CD4-positive, alpha-beta memory T cell (primary cell): ENCODE results near the gene NCK2. TPM values are rescaled to one million over a fixed set of nuclear protein-coding genes. Genes with fewer than 3 reads are reported as not detected.
A peak's percentile ranks its signal among the peaks of the same experiment; 100 is the strongest.

Experiments
- CTCF ChIA-PET: fragments of 350-600 bp; sonication (Branson Sonifier 250); formaldehyde crosslinking; loops from one replicate; lab custom pipeline; 2021; ENCODE audit warnings: inconsistent platforms; ENCODE audit not compliant: partially characterized antibody; lab: Charles Lee
- POLR2A ChIA-PET: fragments of 350-600 bp; sonication (Branson Sonifier 250); formaldehyde crosslinking; loops from one replicate; lab custom pipeline; 2021; ENCODE audit not compliant: partially characterized antibody; lab: Charles Lee
- DNase-seq, 5 donors: peaks; one replicate each; pipeline versions ENCODE4 v3.0.0 to v3.0.0-alpha.2; 2020 to 2022; ENCODE audit warnings: mixed read lengths in 1 of 5
- H3K27ac ChIP-seq: one replicate; pipeline ENCODE4 v1.7.0; 2013; ENCODE audit warnings: low read depth, low read length
- H3K27me3 ChIP-seq: 2 replicates; pipeline ENCODE4 v1.7.0; 2013; ENCODE audit warnings: mild to moderate bottlenecking, low read length, moderate library complexity; ENCODE audit not compliant: insufficient read depth
- H3K36me3 ChIP-seq: 2 replicates; pipeline ENCODE4 v1.7.0; 2013; ENCODE audit warnings: mild to moderate bottlenecking, low read length, moderate library complexity; ENCODE audit not compliant: insufficient read depth
- H3K4me1 ChIP-seq: 2 replicates; pipeline ENCODE4 v1.7.0; 2013; ENCODE audit warnings: mild to moderate bottlenecking, low read length, moderate library complexity; ENCODE audit not compliant: insufficient read depth
- H3K4me3 ChIP-seq, 2 donors: one replicate each; pipeline ENCODE4 v1.7.0; 2013; ENCODE audit warnings: low read length in 2 of 2, mild to moderate bottlenecking in 1 of 2
- H3K9me3 ChIP-seq, 2 donors: one replicate each; pipeline ENCODE4 v1.7.0; 2013; ENCODE audit warnings: low read length in 2 of 2, control low read depth in 1 of 2; ENCODE audit not compliant: control insufficient read depth in 1 of 2
- H3K27ac Mint-ChIP-seq, 7 donors: one replicate each; pipeline ENCODE4 v1.8.0; 2020 to 2021; ENCODE audit warnings: mixed read lengths in 7 of 7, mild to moderate bottlenecking in 6 of 7, inconsistent platforms in 3 of 7, moderate library complexity in 3 of 7
- H3K27me3 Mint-ChIP-seq, 2 donors: one replicate each; pipeline ENCODE4 v1.8.0; 2020 to 2021; ENCODE audit warnings: mixed read lengths in 2 of 2
- H3K36me3 Mint-ChIP-seq, 2 donors: one replicate each; pipeline ENCODE4 v1.8.0; 2020 to 2021; ENCODE audit warnings: mixed read lengths in 2 of 2, inconsistent platforms in 1 of 2, mild to moderate bottlenecking in 1 of 2
- H3K4me1 Mint-ChIP-seq, 4 donors: one replicate each; pipeline ENCODE4 v1.8.0; 2020 to 2021; ENCODE audit warnings: mixed read lengths in 4 of 4, mild to moderate bottlenecking in 1 of 4
- H3K4me3 Mint-ChIP-seq, 8 donors: one replicate each; pipeline ENCODE4 v1.8.0; 2020 to 2021; ENCODE audit warnings: mixed read lengths in 8 of 8, mild to moderate bottlenecking in 7 of 8, moderate library complexity in 6 of 8, inconsistent platforms in 3 of 8
- H3K9me3 Mint-ChIP-seq, 8 donors: one replicate each; pipeline ENCODE4 v1.8.0; 2020 to 2021; ENCODE audit warnings: mixed read lengths in 8 of 8, mild to moderate bottlenecking in 5 of 8, inconsistent platforms in 3 of 8, moderate library complexity in 1 of 8
- intact Hi-C: fragments of 100-400 bp; cut with micrococcal nuclease; formaldehyde crosslinking; loops from one replicate; pipeline ENCODE4 v1.15.1; 2023
- polyA plus RNA-seq, 2 donors: library from polyadenylated mRNA; unstranded; fragments of 300-500 nt; fragmentation: Illumina TruSeq; gene quantifications; one replicate each; pipeline ENCODE4 v1.2.3, GENCODE V29; 2021
- total RNA-seq, 2 experiments: library from RNA; stranded (reverse); gene quantifications; one replicate each; pipeline ENCODE4 v1.2.3, GENCODE V29; 2021

The NCK2 gene
- total and polyA plus RNA-seq, 4 experiments from 2014 or later: 58.0 to 98.6 (median 87.3) TPM

GRCh38 chr2:105734762-105735538 lies 9.8 kb upstream of the NCK2 start:
- H3K27ac ChIP-seq: no peak overlapping the region
- peaks cover 0 to 3% (median 2%) of the 10 kb centered on the region in 8 donors for H3K9me3 Mint-ChIP-seq
- H3K4me1 Mint-ChIP-seq: peaks cover 38 to 72% (median 53%) of the 10 kb centered on the region in 4 donors
- ChIA-PET POLR2A (no interaction called here), CTCF (interaction anchor here (0.8 kb wide), 1 partner anchor 158 kb away, joined by 3 read pairs; no protein-coding TSS in a partner anchor)
- peak overlapping the region in 6 of 7 donors; percentile 19 to 77 (median 35) for H3K27ac Mint-ChIP-seq
- no peak overlapping the region for H3K4me3 ChIP-seq
- H3K36me3 ChIP-seq: no peaks in the 10 kb centered on the region
- no peak for DNase-seq
- H3K36me3 Mint-ChIP-seq: no peaks in the 10 kb centered on the region
- intact Hi-C loops: no loop called here
- peaks cover 63% of the 10 kb centered on the region for H3K4me1 ChIP-seq
- H3K4me3 Mint-ChIP-seq: peak overlapping the region in 3 of 8 donors; percentile 30 to 45 (median 40)
- no peaks in the 10 kb centered on the region for H3K27me3 ChIP-seq
- no peaks in the 10 kb centered on the region for H3K27me3 Mint-ChIP-seq
- no peaks in the 10 kb centered on the region for H3K9me3 ChIP-seq

GRCh38 chr2:105736145-105736544 lies 8.6 kb upstream of the NCK2 start:
- Histone ChIP-seq H3K36me3 (no peaks in the 10 kb centered on the region), H3K4me3 (no peak overlapping the region), H3K4me1 (peaks cover 75% of the 10 kb centered on the region), H3K27ac (no peak overlapping the region), H3K27me3 (no peaks in the 10 kb centered on the region), H3K9me3 (no peaks in the 10 kb centered on the region)
- POLR2A ChIA-PET: interaction anchor here (4.2 to 6.8 kb wide), 2 partner anchors 13 to 18 kb away, joined by 43 to 52 read pairs; no protein-coding TSS in a partner anchor
- Mint-ChIP-seq H3K27ac (peak overlapping the region in 4 of 7 donors; percentile 6 to 70 (median 58)), H3K4me1 (peaks cover 49 to 84% (median 63%) of the 10 kb centered on the region in 4 donors), H3K27me3 (no peaks in the 10 kb centered on the region), H3K4me3 (no peak overlapping the region), H3K9me3 (peaks cover 0 to 4% (median 0%) of the 10 kb centered on the region in 8 donors), H3K36me3 (no peaks in the 10 kb centered on the region)
- intact Hi-C loops: no loop called here
- DNase-seq: peak in 1 of 5 donors; percentile 18
- CTCF ChIA-PET: interaction anchor here (0.7 to 1.3 kb wide), 3 partner anchors 10 to 52 kb away, joined by 3 to 5 read pairs (median 4); no protein-coding TSS in a partner anchor

- H3K4me3 ChIP-seq: peak overlapping the region; percentile 1 to 7
- peak in 4 of 5 donors; percentile 64 to 73 (median 68) for DNase-seq
- H3K4me3 Mint-ChIP-seq: peak overlapping the region; percentile 64 to 86 (median 80)
- intact Hi-C loops: loop anchor here (1.0 to 2.0 kb wide), 4 partner anchors 8 to 356 kb away; no protein-coding TSS in a partner anchor
- peaks cover 94% of the 10 kb centered on the region for H3K4me1 ChIP-seq
- peaks cover 0 to 6% (median 0%) of the 10 kb centered on the region in 8 donors for H3K9me3 Mint-ChIP-seq
- H3K27ac ChIP-seq: peak overlapping the region; percentile 77
- H3K27ac Mint-ChIP-seq: peak overlapping the region; percentile 93 to 98 (median 97)
- H3K36me3 Mint-ChIP-seq: no peaks in the 10 kb centered on the region
- peaks cover 65 to 92% (median 76%) of the 10 kb centered on the region in 4 donors for H3K4me1 Mint-ChIP-seq
- POLR2A ChIA-PET: interaction anchor here (0.6 to 6.8 kb wide), 21 partner anchors 10 to 422 kb away, joined by 3 to 52 read pairs (median 4); no protein-coding TSS in a partner anchor
- H3K27me3 ChIP-seq: no peaks in the 10 kb centered on the region
- CTCF ChIA-PET: interaction anchor here (0.7 to 1.7 kb wide), 9 partner anchors 10 to 347 kb away, joined by 3 to 7 read pairs (median 4); no protein-coding TSS in a partner anchor
- H3K27me3 Mint-ChIP-seq: no peaks in the 10 kb centered on the region
- H3K9me3 ChIP-seq: no peaks in the 10 kb centered on the region
- H3K36me3 ChIP-seq: no peaks in the 10 kb centered on the region
Measured at GRCh38 chr2:105737980-105738657, 6.6 kb upstream of the NCK2 start.

GRCh38 chr2:105738658-105739241 lies 6.0 kb upstream of the NCK2 start:
- Histone ChIP-seq H3K4me3 (peak overlapping the region; percentile 1 to 7), H3K9me3 (no peaks in the 10 kb centered on the region), H3K27me3 (no peaks in the 10 kb centered on the region), H3K27ac (peak overlapping the region; percentile 77), H3K36me3 (no peaks in the 10 kb centered on the region), H3K4me1 (peaks cover 96% of the 10 kb centered on the region)
- Mint-ChIP-seq H3K4me3 (peak overlapping the region; percentile 64 to 86 (median 80)), H3K4me1 (peaks cover 68 to 92% (median 78%) of the 10 kb centered on the region in 4 donors), H3K27me3 (no peaks in the 10 kb centered on the region), H3K36me3 (peaks cover 0 to 2% of the 10 kb centered on the region in 2 donors), H3K9me3 (peaks cover 0 to 6% (median 0%) of the 10 kb centered on the region in 8 donors), H3K27ac (peak overlapping the region; percentile 93 to 98 (median 97))
- ChIA-PET POLR2A (interaction anchor here (0.6 to 6.8 kb wide), 24 partner anchors 10 to 421 kb away, joined by 3 to 52 read pairs (median 4); no protein-coding TSS in a partner anchor), CTCF (interaction anchor here (0.7 to 1.7 kb wide), 9 partner anchors 10 to 346 kb away, joined by 3 to 7 read pairs (median 4); no protein-coding TSS in a partner anchor)
- DNase-seq: peak; percentile 42 to 72 (median 69)
- intact Hi-C loops: loop anchor here (1.0 to 2.0 kb wide), 4 partner anchors 8 to 356 kb away; no protein-coding TSS in a partner anchor

GRCh38 chr2:105739426-105739825 lies 5.3 kb upstream of the NCK2 start:
- peaks cover 0 to 7% of the 10 kb centered on the region in 2 donors for H3K36me3 Mint-ChIP-seq
- peak overlapping the region; percentile 93 to 98 (median 97) for H3K27ac Mint-ChIP-seq
- H3K4me1 Mint-ChIP-seq: peaks cover 68 to 91% (median 78%) of the 10 kb centered on the region in 4 donors
- peak overlapping the region in 1 of 2 donors; percentile 5 for H3K4me3 ChIP-seq
- ChIA-PET CTCF (interaction anchor here (0.6 to 1.7 kb wide), 3 partner anchors 48 to 162 kb away, joined by 3 to 7 read pairs (median 6); no protein-coding TSS in a partner anchor), POLR2A (interaction anchor here (0.6 to 6.8 kb wide), 12 partner anchors 9 to 421 kb away, joined by 3 to 52 read pairs (median 6); no protein-coding TSS in a partner anchor)
- H3K27ac ChIP-seq: peak overlapping the region; percentile 77
- peaks cover 0 to 6% (median 0%) of the 10 kb centered on the region in 8 donors for H3K9me3 Mint-ChIP-seq
- peak in 2 of 5 donors; percentile 23 to 41 for DNase-seq
- intact Hi-C loops: loop anchor here (2.0 kb wide), 2 partner anchors 57 to 163 kb away; no protein-coding TSS in a partner anchor
- H3K9me3 ChIP-seq: no peaks in the 10 kb centered on the region
- H3K4me1 ChIP-seq: peaks cover 95% of the 10 kb centered on the region
- peak overlapping the region; percentile 64 to 86 (median 80) for H3K4me3 Mint-ChIP-seq
- H3K36me3 ChIP-seq: no peaks in the 10 kb centered on the region
- H3K27me3 ChIP-seq: no peaks in the 10 kb centered on the region
- no peaks in the 10 kb centered on the region for H3K27me3 Mint-ChIP-seq

- Mint-ChIP-seq H3K4me1 (peaks cover 62 to 85% (median 72%) of the 10 kb centered on the region in 4 donors), H3K9me3 (peaks cover 0 to 4% (median 0%) of the 10 kb centered on the region in 8 donors), H3K27ac (peak overlapping the region; percentile 93 to 98 (median 97)), H3K36me3 (peaks cover 0 to 7% of the 10 kb centered on the region in 2 donors), H3K4me3 (peak overlapping the region; percentile 64 to 86 (median 79)), H3K27me3 (no peaks in the 10 kb centered on the region)
- H3K4me1 ChIP-seq: peaks cover 89% of the 10 kb centered on the region
- ChIA-PET CTCF (interaction anchor here (0.6 to 2.0 kb wide), 6 partner anchors 9 to 163 kb away, joined by 3 to 6 read pairs (median 4); no protein-coding TSS in a partner anchor), POLR2A (interaction anchor here (0.6 to 6.8 kb wide), 7 partner anchors 9 to 347 kb away, joined by 3 to 52 read pairs (median 5); no protein-coding TSS in a partner anchor)
- no peaks in the 10 kb centered on the region for H3K27me3 ChIP-seq
- H3K36me3 ChIP-seq: no peaks in the 10 kb centered on the region
- H3K4me3 ChIP-seq: peak overlapping the region in 1 of 2 donors; percentile 5
- H3K9me3 ChIP-seq: no peaks in the 10 kb centered on the region
- intact Hi-C loops: loop anchor here (2.0 to 10.0 kb wide), 3 partner anchors 57 to 425 kb away; no protein-coding TSS in a partner anchor
- H3K27ac ChIP-seq: peak overlapping the region; percentile 77
- no peak for DNase-seq
Measured at GRCh38 chr2:105739944-105740530, 4.7 kb upstream of the NCK2 start.
